ENCODE measurements around the gene SF3B5.
"Not testable (repeated sequence)": the region's sequence is repeated elsewhere in the genome, so short reads cannot be mapped to it uniquely, and the experiment has no call there.

Gene SF3B5

GRCh38 chr6:144095134-144096002, at the start of gene SF3B5:
TSS of gene SF3B5 (minus strand) at chr6:144095573. CDS start at chr6:144095497, 76 bp downstream.
- DNase-seq, result peak; percentile 99

DNA sequence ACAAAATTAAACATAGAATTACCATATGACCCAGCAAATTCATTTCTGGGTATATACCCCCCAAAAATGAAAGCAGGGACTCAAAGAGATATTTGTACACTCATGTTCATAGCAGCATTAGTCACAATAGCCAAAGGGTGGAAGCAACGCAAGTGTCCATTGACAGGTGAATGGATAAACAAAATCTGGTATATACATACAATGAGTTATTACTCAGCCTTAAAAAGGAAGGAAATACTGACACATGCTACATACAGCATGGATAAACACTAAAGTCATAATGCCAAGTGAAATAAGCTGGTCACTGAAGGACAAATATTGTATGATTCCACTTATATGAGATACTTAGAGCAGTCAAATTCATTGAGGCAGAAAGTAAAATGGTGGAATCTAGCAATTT, 49.6 kb upstream of the SF3B5 start:
- DNase-seq, result no peak

DNA sequence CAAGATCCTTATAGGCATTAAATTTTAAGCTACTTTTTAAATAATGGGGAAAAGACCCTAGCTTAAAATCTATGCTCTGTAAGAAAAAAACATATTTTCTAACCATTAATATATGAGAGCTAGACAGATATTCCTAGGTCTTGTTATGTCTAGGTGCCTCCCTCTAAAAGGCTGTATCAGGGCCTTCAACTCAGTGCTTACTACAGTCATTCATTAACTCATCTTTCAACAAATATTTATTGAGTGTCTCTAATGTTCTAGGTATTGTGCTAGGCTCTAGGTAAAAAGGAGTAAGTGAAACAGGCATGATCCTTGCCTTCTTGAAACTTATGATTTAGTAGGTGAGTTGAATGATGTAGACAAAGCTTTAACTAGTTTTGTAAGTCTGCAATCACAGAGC, 48.5 kb upstream of the SF3B5 start:
- no peak for DNase-seq

GRCh38 chr6:144143106-144143505, 47.7 kb upstream of the SF3B5 start:
- no peak for DNase-seq

- DNase-seq, result no peak
Observed at GRCh38 chr6:144141470-144141869, 46.1 kb upstream of the SF3B5 start.

GRCh38 chr6:144140867-144141266, 45.5 kb upstream of the SF3B5 start:
- DNase-seq, result no peak

GRCh38 chr6:144139817-144140216, 44.4 kb upstream of the SF3B5 start:
- no peak for DNase-seq

- no peak for DNase-seq
Observed at GRCh38 chr6:144138542-144138941, 43.2 kb upstream of the SF3B5 start.

DNA sequence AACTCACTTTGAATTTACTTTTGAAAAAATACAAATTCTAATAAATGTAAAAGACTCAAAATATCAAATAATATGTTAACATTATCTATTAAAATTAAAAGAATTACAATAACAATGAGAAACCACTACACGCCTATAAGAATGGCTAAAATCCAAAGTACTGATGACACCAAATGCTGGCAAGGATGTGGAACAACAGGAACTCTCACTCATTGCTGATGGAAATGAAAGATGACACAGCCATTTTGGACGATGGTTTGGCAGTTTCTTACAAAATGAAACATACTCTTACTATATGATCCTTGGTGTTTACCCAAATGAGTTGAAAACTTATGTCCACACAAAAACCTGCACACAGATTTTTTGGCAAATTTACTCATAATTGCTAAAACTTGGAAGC, 39.4 kb upstream of the SF3B5 start:
- no peak for DNase-seq

DNA sequence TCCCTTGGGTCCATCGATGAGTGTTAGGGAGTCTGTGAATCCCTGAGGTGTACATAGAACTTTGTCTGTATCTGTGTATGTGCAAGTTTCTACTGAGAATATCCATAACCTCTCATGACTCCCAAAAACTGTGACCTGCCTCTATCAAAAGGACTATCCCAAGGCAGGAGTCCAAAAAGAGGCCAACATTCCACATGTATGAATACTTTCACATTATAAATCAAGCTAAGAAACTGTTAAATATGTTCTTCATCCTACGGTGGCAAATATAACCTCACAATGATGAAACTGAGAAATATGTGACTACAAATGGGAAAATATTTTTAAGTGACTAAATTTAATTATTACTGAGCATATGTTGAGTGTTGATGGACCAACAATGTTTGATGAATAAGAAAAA, 38.8 kb upstream of the SF3B5 start:
- DNase-seq, result no peak

DNA sequence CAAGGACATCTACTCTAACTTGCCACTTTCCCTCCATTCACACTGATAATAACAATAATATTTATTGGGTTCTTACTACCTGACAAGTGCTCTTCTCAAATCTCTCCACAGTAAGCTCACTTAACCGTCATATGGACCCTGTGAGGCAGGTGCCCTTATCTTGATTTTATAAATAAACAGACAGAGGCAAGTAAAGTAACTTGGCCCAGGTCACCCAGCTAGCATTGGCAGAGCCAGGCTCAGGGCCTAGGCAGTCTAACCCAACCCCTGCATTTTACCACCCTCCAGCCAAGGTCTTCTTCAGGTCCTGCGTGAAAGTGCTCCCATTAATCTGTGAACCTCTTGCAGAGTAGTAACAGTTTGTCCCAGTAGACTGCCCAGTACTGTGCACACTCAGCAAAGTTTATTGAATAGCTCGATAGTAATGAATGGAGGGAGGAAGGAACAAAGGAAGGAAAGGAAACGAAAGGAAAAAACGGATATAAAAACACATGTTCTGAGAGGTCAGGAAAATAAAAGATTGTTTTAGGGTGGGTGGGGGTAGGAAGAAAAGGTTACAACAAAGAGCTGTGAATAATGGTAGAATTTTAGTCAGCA, 38.0 kb upstream of the SF3B5 start:
- DNase-seq, result no peak

DNA sequence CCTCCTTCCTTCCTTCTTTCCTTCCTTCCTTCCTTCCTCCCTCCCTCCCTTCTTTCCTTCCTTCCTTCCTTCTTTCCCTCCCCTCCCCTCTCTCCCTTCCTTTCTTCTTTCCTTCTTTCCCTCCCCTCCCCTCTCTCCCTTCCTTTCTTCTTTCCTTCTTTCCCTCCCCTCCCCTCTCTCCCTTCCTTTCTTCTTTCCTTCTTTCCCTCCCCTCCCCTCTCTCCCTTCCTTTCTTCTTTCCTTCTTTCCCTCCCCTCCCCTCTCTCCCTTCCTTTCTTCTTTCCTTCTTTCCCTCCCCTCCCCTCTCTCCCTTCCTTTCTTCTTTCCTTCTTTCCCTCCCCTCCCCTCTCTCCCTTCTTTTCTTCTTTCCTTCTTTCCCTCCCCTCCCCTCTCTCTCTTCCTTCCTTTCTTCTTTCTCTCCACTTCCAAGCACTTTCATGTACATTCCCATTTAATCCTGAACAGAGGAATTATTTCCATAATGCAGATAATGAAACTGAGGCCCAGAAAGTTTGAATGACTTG, 36.9 kb upstream of the SF3B5 start:
- not testable (repeated sequence) for DNase-seq

DNA sequence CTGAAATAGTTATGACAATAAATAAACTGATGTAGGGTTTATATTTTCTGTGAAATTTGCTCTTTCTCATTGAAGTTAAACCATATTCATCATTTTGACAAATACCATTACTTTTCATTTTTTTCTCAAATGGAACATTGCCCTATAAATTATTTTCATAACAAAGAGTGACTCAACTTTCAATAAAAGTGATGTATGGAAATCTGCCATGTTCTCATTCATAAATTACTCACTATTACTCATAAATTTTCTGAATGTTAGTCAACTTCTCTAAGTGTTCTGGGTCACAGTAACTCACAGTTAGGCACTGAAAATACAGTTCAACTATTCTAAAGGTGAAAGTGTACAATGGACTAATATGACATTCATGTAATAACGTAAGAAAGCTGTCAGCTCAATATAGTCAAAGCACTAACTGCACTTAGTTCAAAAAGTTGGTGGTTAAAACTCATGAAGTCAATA, 35.9 kb upstream of the SF3B5 start:
- DNase-seq, result no peak

GRCh38 chr6:144129469-144129868, 34.1 kb upstream of the SF3B5 start:
- DNase-seq, result no peak

DNA sequence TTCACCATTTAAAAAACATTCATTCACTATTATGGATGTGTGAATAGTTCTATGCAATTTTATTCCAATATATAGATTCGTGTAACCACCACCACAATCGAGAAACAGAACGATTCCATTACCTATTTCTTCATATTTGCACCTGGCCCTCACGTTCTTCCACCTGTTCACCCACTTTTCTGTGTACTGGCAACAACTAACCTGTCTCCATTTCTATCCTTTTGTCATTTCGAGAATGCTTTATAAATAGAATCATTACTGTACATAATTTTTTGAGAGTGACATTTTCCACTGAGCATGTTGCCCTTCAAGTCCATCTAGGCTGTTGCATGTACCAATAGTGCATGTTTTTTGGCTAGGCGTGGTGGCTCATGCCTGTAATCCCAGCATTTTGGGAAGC, 31.7 kb upstream of the SF3B5 start:
- DNase-seq, result no peak

DNA sequence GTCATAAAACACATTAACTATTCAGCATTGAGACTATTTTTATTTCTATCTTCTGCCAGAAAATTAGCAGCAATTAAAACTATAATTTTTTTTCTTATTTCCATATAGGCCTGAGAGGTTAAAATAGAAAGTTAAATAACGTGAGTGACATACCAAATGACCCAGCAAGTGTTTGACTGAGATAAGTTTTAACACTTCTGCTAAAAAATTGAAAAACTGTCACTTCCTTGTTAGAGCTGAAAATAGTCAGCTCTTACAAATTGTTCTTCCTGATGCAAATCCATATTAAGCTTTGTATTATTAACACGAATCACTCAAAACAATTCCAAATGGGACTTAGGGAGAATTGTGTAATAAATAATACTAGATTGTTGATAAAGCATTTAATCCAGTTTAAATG, 28.5 kb upstream of the SF3B5 start:
- peak; percentile 19 for DNase-seq

DNA sequence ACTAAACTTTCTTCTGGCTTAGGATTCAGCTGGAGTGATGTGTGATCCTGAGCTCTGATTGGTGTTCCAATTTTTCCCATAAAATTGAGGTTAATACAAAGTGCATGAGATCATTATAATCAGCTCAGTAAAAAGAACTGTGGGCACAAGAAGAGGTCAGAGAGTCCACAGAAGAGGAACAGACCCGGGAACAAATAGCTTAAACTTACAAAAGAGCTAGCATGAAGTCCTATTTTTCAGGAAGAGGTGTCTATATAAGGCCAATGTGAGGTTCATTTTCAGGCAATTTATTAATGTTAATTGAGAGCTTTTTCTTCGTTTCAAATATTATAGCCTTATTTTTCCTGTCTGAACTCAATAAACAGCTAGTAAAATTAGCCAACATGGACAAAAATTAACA, 28.0 kb upstream of the SF3B5 start:
- DNase-seq, result no peak

DNA sequence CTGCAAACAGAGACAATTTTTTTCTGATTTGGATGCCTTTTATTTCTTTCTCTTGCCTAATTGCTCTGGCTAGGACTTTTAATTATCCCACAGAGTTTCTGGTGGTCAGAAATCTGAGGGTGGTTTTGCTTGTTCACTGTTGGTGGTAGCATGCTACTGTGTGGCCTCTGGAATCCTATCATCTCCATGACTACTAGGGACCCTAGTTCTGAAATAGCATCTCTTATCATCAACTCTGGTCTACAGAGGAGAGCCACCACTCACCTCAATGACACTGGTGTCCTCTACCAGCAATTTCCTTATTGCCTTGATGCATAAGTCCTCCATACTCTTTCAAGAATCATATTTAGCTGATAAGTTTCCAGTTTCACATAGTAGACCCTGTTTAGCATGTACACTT, 27.5 kb upstream of the SF3B5 start:
- no peak for DNase-seq

DNA sequence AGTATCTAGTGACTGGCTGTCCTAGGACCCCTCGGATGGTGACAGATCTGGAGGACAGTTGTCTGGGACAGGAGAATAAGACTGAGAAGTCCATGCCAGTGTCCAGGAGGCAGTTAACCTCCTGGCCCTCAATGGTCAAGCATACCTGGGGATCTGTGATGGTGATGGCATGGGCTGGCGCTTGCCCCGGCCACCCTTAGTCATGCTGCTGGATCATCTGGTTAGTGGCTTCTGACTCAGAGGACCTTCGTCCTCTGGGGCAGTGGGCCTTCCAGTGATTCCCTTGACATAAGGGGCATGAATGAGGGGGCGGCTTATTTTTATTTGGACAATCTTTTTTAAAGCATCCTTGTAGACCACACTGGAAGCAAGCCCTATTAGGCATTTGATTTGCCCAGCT, 24.0 kb upstream of the SF3B5 start:
- DNase-seq, result no peak

GRCh38 chr6:144115219-144115618, 19.8 kb upstream of the SF3B5 start:
- no peak for DNase-seq

- no peak for DNase-seq
Observed at GRCh38 chr6:144113366-144113765, 18.0 kb upstream of the SF3B5 start.

DNA sequence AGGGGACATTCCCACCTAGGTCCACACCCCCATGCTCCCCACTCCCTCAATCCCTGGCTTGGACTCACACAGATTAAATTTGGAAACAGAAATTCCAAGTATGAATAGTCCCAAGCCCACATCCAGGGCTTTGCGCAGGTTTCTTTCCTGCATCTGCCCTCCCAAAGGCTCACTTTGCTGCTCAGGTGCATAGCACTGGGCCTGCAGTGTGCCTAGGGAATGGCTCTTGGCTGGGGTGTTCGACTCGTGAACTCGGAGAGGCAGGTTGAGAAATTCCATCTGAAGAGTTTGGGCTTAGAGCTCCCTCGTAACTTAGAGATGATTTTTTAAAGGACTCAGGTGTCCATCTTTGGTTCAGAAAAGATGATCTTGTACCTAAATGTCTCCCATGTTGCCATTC, 14.8 kb upstream of the SF3B5 start:
- no peak for DNase-seq

DNA sequence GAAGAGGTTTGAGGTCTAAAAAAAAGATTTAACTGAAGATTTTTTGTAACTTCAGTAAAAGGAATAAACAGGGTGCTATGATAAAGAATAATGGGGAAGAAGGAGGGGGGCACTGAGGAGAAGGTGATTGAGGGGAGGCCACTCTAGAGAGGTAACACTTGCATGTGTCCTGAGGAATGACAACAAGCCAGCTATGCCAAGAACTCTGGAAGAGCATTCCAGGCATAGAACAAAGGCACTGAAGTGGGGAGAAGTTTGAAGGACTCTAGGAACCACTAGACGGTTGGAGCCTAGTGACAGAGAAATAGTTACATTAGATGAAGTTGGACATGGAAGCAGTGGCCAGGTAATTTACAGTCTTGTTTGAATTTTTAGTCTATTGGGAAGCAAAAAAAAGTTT, 10.8 kb upstream of the SF3B5 start:
- DNase-seq, result no peak

DNA sequence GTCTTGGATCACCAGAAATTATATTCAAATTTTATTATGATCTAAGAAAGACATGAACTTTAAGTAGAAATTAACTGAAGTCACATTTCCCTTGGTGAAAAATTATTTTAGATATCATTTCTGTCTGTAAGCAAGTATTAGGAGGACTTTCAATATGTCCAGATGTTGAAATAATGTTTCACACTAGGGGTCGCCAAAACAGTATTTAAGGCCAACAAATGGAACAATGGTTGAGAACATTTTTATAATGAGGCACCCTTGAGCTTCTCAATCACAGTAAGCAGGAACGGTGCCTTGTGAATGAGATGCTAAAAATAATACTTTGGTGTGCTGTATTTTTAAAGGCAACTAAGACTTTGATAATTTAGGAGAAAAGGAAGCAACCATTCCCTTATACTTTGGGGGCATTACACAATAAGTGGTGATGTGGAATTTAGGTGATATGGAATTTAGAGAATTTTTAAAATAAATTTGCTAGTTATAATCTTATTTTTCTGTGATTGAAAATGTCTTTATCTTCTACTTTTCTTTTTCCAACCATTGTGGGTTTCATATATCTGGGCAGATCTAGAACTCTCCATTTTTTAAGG, 9.6 kb upstream of the SF3B5 start:
- peak; percentile 51 for DNase-seq
